ENCODE data around the gene SERINC2.

Gene SERINC2

DNA sequence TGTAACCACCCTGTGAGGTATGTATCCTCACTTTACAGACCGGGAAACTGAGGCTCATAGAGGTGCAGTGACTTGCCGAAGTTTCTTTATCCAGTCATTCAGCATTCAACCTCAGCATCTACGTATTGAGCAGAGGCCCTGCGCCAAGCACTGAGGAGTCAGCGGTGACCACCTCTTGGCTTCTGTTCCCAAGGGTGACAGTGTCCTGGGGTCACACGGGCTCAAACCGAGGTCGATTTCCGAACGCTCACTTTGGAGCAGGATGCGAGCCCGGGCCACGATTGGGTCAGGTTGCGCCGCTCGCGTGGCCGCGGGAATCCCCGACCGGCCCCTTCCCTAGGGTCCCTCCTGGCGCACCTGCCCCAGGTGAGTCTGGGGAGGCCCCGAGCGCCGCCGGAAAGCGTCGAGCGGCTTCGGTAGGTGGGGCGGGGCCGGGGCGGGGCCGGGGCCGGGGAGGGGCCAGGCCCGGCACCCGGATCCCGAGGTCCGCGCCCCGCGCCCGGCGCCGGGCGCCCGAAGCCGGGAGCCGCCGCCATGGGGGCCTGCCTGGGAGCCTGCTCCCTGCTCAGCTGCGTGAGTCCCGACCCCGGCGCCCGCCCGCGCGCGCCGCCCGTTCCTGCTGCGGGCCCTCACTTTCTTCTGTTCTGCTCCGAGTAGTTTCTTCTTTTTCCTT lies at the start of gene SERINC2:
Gene SERINC2, plus strand, starts transcription at position 482 of the 673 bp plus-strand sequence. Its CDS starts 53 bp downstream, at position 535.
- no peak for DNase-seq

- no peak for DNase-seq
Measured at GRCh38 chr1:31364561-31365250, 48.3 kb upstream of the SERINC2 start.

GRCh38 chr1:31366796-31367195 lies 46.2 kb upstream of the SERINC2 start:
- no peak for DNase-seq

- DNase-seq: no peak
Measured at GRCh38 chr1:31368611-31369107, 44.4 kb upstream of the SERINC2 start.

- no peak for DNase-seq
Measured at GRCh38 chr1:31370021-31370420, 43.0 kb upstream of the SERINC2 start.

GRCh38 chr1:31370565-31370964 lies 42.4 kb upstream of the SERINC2 start:
- DNase-seq: no peak

DNA sequence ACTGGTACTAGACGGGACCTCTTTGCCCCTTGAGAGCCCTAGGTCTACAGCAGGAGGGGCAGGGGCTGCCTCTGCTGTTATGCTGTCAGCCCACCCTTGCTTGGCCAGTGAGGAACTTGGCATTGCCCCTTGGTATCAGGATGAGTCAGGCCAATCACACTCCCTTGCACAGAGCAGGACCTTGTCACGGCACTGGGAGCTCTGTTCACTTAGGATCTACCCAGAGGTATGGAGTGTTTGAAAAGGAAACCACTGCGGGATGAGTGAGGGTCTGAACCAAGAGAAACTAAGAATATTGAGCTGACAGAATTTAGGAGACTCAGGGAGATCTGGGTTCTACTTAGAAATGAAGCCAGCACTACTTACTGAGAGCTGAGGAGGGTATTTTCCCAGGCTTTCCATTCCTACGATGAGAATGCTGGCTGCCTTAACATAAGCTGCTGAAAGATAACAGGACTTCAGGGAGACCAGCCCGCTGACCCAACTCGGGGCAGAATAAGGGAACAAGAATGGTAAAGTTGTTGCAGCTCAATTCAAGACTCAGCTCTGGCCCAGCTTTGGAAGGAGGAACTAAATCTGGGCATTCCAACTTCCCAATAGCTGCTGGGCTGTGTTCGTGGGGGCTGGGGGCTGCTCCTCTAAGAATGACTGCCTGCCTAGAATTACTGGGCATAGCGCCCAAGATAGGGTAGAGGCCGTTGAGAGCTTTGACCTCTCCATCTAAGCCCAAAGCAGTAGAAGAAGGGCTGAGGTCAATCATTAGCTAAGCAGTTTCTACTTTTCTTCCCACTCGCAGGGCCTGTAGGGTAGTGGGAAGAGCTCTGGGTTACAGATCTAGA lies 41.7 kb upstream of the SERINC2 start:
- DNase-seq: peak in 1 of 2 donors; percentile 22

- DNase-seq: no peak
Measured at GRCh38 chr1:31372051-31372450, 41.0 kb upstream of the SERINC2 start.

- no peak for DNase-seq
Measured at GRCh38 chr1:31372751-31373055, 40.3 kb upstream of the SERINC2 start.

- DNase-seq: peak; percentile 71 to 78
Measured at GRCh38 chr1:31373056-31373896, 39.7 kb upstream of the SERINC2 start, which contains the start of gene FABP3. Gene FABP3 (minus strand): TSS chr1:31373076. CDS start chr1:31373014, 62 bp downstream.

GRCh38 chr1:31373897-31374486 lies 39.0 kb upstream of the SERINC2 start:
- DNase-seq: no peak

DNA sequence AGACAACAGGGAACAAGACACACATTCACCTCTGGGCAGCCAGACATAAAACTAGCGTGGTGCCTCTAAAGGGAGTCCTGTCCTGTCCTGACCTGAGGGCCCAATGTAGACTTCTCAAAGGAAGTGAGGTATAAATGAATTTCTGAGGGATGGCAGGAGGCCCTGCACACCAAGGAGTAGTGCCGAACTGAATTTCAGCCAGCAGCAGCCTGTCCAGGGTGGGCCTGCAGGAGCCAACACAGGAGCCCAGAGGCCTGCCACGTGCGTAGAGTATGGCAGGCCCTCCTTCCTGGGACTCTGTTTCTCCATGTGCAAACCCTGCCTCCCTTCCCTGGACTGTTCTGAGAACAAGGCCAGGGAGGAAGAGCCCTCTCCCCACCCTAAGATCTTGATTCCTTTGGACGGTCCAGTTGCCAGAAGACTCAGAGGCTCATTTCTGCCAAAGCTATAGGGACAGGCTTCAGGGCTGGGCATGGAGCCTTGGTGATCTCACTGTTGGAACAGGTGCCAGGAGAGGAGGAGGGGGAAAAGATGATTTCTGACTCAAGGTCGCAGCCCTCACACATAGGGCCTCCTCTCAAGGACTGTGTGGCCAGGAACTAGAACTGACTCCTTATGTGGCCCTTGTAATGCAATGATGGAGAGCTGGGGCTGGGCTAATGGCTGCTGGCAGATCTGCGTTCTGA lies 38.4 kb upstream of the SERINC2 start:
- no peak for DNase-seq

GRCh38 chr1:31376375-31377134 lies 36.5 kb upstream of the SERINC2 start:
- DNase-seq: peak; percentile 85 to 90

DNA sequence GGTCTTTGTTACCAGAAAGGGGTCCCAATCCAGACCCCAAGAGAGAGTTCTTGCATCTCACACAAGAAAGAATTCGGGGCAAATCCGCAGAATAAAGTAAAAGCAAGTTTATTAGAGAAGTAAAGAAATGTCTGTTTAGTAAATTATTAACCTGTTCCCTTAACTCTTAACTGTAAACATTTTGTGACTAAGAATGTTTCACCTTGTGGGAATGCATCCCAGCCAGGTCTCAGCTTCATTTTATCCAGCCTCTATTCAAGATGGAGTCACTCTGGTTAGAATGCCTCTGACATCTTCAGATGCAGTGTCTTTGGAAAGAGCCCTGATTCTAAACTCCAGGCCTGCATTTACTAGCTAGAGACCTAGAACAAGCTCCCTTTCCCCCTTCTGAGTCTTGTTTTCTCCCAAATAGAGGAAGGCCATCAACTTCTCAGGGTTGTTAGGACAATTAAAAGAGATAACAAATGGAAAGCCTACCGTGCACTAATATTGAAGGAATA lies 35.6 kb upstream of the SERINC2 start:
- no peak for DNase-seq

GRCh38 chr1:31378001-31378400 lies 35.0 kb upstream of the SERINC2 start:
- no peak for DNase-seq

- peak in 1 of 2 donors; percentile 48 for DNase-seq
Measured at GRCh38 chr1:31380181-31380580, 32.8 kb upstream of the SERINC2 start.

GRCh38 chr1:31381394-31382294 lies 31.4 kb upstream of the SERINC2 start:
- DNase-seq: no peak

GRCh38 chr1:31382379-31382989 lies 30.5 kb upstream of the SERINC2 start:
- DNase-seq: no peak

GRCh38 chr1:31383967-31384366 lies 29.0 kb upstream of the SERINC2 start:
- DNase-seq: no peak
